Chondrocyte (in vitro differentiated cells): Measurements from ENCODE around the gene CIC. TPM values are rescaled to one million over a fixed set of nuclear protein-coding genes. Genes with fewer than 3 reads are reported as not detected.
"Not testable (repeated sequence)": the region's sequence is repeated elsewhere in the genome, so short reads cannot be mapped to it uniquely, and the experiment has no call there.

ENCODE experiments used
- DNase-seq: peaks from one replicate; pipeline ENCODE4 v3.0.0; 2021; ENCODE audit warnings: mixed read lengths, low spot score
- H3K27ac Mint-ChIP-seq: one replicate; pipeline ENCODE4 v1.8.0; 2021; ENCODE audit warnings: mild to moderate bottlenecking, moderate library complexity, mixed read lengths; ENCODE audit not compliant: unreplicated experiment
- H3K27me3 Mint-ChIP-seq: 2 replicates; pipeline ENCODE4 v1.8.0; 2021; ENCODE audit warnings: low read depth, mixed read lengths
- H3K36me3 Mint-ChIP-seq: 2 replicates; pipeline ENCODE4 v1.8.0; 2021; ENCODE audit warnings: low read depth, mixed read lengths
- H3K4me1 Mint-ChIP-seq: 2 replicates; pipeline ENCODE4 v1.8.0; 2021; ENCODE audit warnings: low read depth, mild to moderate bottlenecking, mixed read lengths
- H3K4me3 Mint-ChIP-seq: one replicate; pipeline ENCODE4 v1.8.0; 2021; ENCODE audit warnings: mild to moderate bottlenecking, moderate library complexity, mixed read lengths; ENCODE audit not compliant: unreplicated experiment
- H3K9me3 Mint-ChIP-seq: 2 replicates; pipeline ENCODE4 v1.8.0; 2021; ENCODE audit warnings: low read depth, mixed read lengths
- total RNA-seq: library from RNA; stranded (reverse); gene quantifications from 3 replicates; pipeline ENCODE4 v1.2.1, GENCODE V29; 2021
- TF ChIP-seq, protein P1 (sequence below): fragments of 200-600 bp; sonication (generic); IDR thresholded peaks from 2 replicates; pipeline ENCODE4 v1.5.0; 2021; ENCODE audit warnings: antibody characterized with exemption, mild to moderate bottlenecking, moderate library complexity

CIC gene
- total RNA-seq, 1 donor from 2014 or later, result 83.6 TPM

DNA sequence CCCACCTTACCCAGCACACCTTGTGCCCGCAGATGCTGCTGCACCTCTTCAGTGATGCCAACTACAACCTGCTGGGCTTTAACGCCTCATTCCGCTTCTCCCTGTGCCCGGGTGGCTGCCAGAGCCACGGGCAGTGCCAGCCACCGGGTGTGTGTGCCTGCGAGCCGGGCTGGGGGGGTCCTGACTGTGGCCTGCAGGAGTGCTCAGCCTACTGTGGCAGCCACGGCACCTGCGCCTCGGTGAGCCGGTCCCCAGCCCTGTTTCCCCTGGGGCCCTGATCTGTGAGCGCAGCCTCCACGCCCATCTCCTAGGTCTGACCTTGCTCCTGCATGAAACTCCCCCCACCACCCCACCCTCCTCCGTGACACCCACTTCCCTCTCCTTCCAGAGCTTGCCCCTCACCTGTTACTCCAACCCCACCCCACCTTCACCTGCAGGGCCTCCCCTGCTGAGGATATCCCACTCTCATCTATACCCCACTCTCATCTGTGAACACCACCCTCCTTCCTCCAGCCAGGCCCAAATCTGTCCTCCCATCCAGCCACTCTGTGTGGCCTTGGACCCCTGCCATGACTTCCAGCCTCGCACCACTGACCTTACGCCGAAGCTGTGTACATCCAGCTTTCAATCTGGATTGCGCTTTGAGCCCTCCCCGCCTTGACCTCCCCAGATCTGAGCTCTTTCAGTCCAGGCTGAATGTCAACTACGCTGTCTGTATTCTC is 65.1 kb downstream of the CIC start:
- peaks cover 9% of the 10 kb centered on the region for H3K4me1 Mint-ChIP-seq
- H3K9me3 Mint-ChIP-seq, result no peaks in the 10 kb centered on the region
- H3K36me3 Mint-ChIP-seq, result peaks cover 4% of the 10 kb centered on the region
- TF ChIP-seq, protein P1, sequence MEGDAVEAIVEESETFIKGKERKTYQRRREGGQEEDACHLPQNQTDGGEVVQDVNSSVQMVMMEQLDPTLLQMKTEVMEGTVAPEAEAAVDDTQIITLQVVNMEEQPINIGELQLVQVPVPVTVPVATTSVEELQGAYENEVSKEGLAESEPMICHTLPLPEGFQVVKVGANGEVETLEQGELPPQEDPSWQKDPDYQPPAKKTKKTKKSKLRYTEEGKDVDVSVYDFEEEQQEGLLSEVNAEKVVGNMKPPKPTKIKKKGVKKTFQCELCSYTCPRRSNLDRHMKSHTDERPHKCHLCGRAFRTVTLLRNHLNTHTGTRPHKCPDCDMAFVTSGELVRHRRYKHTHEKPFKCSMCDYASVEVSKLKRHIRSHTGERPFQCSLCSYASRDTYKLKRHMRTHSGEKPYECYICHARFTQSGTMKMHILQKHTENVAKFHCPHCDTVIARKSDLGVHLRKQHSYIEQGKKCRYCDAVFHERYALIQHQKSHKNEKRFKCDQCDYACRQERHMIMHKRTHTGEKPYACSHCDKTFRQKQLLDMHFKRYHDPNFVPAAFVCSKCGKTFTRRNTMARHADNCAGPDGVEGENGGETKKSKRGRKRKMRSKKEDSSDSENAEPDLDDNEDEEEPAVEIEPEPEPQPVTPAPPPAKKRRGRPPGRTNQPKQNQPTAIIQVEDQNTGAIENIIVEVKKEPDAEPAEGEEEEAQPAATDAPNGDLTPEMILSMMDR, result no peak
- no peaks in the 10 kb centered on the region for H3K27me3 Mint-ChIP-seq
- H3K4me3 Mint-ChIP-seq, result no peak overlapping the region
- no peak for DNase-seq
- H3K27ac Mint-ChIP-seq, result no peak overlapping the region

DNA sequence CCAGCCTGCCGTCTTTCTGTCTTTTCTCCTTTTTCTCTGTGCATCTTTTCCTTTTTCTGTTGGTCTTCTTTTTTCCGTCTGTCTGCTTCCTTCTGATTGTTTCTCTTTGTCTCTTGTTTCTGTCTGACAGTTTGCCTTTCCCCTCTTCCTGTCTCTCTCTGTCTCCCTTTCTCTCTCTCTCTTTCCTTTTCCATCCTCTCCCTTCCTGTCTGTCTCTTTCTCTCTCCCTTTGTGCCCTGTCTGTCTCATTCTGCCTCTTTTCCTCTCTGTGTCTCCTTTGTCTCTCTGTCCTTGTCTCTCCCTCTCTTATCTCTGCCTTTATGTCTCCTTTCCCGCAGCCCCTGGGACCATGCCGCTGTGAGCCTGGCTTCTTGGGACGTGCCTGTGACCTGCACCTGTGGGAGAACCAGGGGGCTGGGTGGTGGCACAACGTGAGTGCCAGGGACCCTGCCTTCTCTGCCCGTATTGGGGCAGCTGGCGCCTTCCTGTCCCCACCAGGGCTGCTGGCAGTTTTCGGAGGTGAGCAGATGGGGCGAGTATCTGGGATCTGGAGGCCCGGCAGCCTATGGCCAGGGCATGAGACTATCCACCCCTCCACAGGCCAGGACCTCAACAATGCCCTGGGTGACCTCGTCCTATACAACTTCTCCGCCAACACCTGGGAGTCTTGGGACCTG is 65.8 kb downstream of the CIC start:
- Mint-ChIP-seq H3K4me1 (peaks cover 9% of the 10 kb centered on the region), H3K9me3 (no peaks in the 10 kb centered on the region), H3K36me3 (peaks cover 7% of the 10 kb centered on the region), H3K27ac (no peak overlapping the region), H3K27me3 (no peaks in the 10 kb centered on the region), H3K4me3 (no peak overlapping the region)
- DNase-seq, result no peak
- TF ChIP-seq, protein P1, result no peak

DNA sequence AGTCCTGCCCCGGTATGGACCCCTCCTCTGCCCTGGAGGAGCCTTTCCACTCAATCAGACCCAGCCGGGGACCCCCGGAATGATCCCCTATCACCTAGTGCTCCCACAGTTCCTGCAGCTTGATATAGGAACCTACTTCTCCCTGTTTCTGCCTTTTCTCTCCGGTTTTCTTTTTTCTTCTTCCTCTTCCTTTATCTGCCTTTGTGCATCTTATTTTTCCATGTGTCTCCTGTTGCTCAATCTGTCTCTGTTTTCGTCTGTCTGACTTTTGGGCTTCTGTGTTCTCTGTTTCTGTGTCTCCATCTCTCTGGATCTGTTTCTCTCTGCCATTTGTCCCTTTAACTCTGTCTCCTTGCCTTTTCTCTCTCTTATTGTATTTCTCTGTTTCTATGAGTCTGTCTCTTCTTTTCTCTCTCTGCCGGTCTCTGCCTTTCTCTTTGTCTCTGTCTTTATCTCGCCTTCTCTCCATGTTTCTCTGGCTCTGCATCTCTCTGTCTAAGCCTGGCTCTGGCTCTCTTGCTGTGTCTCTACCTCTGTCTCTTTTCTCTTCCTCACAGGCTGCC is 66.4 kb downstream of the CIC start:
- DNase-seq, result no peak
- Mint-ChIP-seq H3K27me3 (no peaks in the 10 kb centered on the region), H3K4me1 (peaks cover 3% of the 10 kb centered on the region), H3K4me3 (no peak overlapping the region), H3K27ac (no peak overlapping the region), H3K9me3 (no peaks in the 10 kb centered on the region), H3K36me3 (peaks cover 7% of the 10 kb centered on the region)
- TF ChIP-seq, protein P1, result no peak

DNA sequence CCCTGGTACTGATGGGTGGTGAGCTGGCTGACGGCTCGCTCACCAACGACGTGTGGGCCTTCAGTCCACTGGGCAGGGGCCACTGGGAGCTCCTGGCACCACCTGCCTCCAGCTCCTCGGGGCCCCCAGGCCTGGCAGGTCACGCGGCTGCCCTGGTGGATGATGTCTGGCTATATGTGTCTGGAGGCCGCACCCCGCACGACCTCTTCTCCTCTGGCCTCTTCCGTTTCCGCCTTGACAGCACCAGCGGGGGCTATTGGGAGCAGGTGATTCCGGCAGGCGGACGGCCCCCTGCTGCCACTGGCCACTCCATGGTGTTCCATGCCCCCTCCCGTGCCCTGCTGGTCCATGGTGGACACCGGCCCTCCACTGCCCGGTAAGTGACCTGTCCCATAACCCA is 66.9 kb downstream of the CIC start:
- Mint-ChIP-seq H3K27me3 (no peaks in the 10 kb centered on the region), H3K36me3 (peaks cover 7% of the 10 kb centered on the region), H3K27ac (no peak overlapping the region), H3K9me3 (no peaks in the 10 kb centered on the region), H3K4me1 (no peaks in the 10 kb centered on the region), H3K4me3 (no peak overlapping the region)
- DNase-seq, result no peak
- TF ChIP-seq, protein P1, result no peak

DNA sequence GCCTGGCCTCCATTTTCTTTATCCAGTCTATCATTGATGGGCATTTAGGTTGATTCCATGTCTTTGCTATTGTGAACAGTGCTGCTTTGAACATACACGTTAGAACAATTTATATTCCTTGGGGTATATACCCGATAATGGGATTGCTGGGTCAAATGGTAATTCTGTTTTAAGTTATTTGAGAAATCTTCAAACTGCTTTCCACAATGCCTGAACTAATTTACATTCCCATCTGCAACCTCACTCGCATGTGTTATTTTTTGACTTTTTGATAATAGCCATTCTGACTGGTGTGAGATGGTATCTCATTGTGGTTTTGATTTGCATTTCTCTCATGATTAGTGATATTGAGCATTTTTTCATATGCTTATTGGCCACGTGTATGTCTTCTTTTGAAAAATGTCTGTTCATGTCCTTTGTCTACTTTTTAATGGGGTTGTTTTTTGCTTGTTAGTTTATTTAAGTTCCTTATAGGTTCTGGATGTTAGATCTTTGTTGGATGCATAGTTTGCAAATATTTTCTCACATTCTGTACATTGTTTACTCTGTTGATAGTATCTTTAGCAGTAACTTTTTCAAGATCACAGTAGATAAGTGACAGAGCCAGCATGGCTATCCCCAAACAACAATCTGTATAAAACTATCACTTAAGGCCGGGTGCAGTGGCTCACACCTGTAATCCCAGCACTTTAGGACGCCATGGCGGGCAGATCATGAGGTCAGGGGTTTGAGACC is 70.2 kb downstream of the CIC start:
- not testable (repeated sequence) for H3K4me1 Mint-ChIP-seq, H3K9me3 Mint-ChIP-seq, H3K27me3 Mint-ChIP-seq, H3K4me3 Mint-ChIP-seq, H3K36me3 Mint-ChIP-seq, DNase-seq, H3K27ac Mint-ChIP-seq

DNA sequence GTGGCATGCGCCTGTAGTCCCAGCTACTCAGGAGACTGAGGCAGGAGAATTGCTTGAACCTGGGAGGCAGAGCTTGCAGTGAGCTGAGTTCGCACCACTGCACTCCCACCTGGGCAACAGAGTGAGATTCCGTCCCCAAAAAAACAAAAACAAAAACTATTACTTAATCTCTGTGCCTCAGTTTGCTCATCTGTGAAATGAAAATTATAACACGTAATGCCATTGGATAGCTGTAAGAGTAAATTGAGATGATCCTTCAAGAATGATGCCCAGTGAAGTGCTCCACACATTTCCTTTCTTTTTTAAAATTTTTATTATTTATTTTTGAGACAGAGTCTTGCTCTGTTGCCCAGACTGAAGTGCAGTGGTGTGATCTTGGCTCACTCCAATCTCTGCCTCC is 70.9 kb downstream of the CIC start:
- not testable (repeated sequence) for H3K27me3 Mint-ChIP-seq, H3K4me3 Mint-ChIP-seq, H3K27ac Mint-ChIP-seq, DNase-seq, H3K9me3 Mint-ChIP-seq, H3K4me1 Mint-ChIP-seq
- H3K36me3 Mint-ChIP-seq, result peaks cover 13% of the 10 kb centered on the region
